T-cell (primary cell): ENCODE results near the gene KLRC3. TPM values are rescaled to one million over a fixed set of nuclear protein-coding genes. Genes with fewer than 3 reads are reported as not detected.
"Not testable (repeated sequence)": the region's sequence is repeated elsewhere in the genome, so short reads cannot be mapped to it uniquely, and the experiment has no call there.

Experiments used
- ATAC-seq, 4 experiments: fragments of 200-7000 bp in 3 of 4; fragments of 150-1000 bp in 1 of 4; cut with Tn5 transposase; replicated peaks in 1 of 4; 1 replicate in 3 of 4; 2 replicates in 1 of 4; pipeline ENCODE4 v1.10.0; 2021; ENCODE audit warnings: moderate library complexity in 3 of 4, mild to moderate bottlenecking in 2 of 4, moderate number of reproducible peaks in 1 of 4
- CTCF ChIA-PET, 2 donors: fragments of 300-600 bp; sonication (Branson Sonifier 250); formaldehyde crosslinking; loops; one replicate each; lab custom pipeline; 2022; ENCODE audit warnings: antibody characterized with exemption in 2 of 2; lab: Charles Lee
- POLR2A ChIA-PET, 2 donors: fragments of 300-600 bp; sonication (Branson Sonifier 250); formaldehyde crosslinking; loops; one replicate each; lab custom pipeline; 2022; ENCODE audit warnings: antibody characterized with exemption in 2 of 2; lab: Charles Lee
- DNase-seq, 35 experiments: peaks; one replicate each; pipeline versions ENCODE4 v3.0.0 to v3.0.0-alpha.2; 2013 to 2023
- H3K27ac ChIP-seq: one replicate; pipeline ENCODE4 v1.5.1; 2013; ENCODE audit warnings: low read length
- H3K27me3 ChIP-seq, 2 experiments: replicated peaks in 1 of 2; 1 replicate in 1 of 2; 2 replicates in 1 of 2; pipeline versions ENCODE4 v1.6.1 to v1.7.0; 2013; ENCODE audit warnings: low read length in 1 of 2, mixed read lengths in 1 of 2; ENCODE audit not compliant: control insufficient read depth in 2 of 2, insufficient read depth in 2 of 2; ENCODE audit errors: extremely low read depth in 1 of 2
- H3K36me3 ChIP-seq, 2 donors: 1 replicate in 1 of 2; 2 replicates in 1 of 2; pipeline versions ENCODE4 v1.6.1 to v1.7.0; 2013; ENCODE audit warnings: low read length in 1 of 2; ENCODE audit not compliant: control insufficient read depth in 2 of 2, insufficient read depth in 1 of 2; ENCODE audit errors: extremely low read depth in 1 of 2
- H3K4me1 ChIP-seq, 2 experiments: 1 replicate in 1 of 2; 2 replicates in 1 of 2; pipeline versions ENCODE4 v1.6.1 to v1.7.0; 2013; ENCODE audit warnings: low read length in 2 of 2, mixed read lengths in 1 of 2; ENCODE audit not compliant: insufficient read depth in 2 of 2, control insufficient read depth in 1 of 2; ENCODE audit errors: extremely low read depth in 1 of 2
- H3K4me3 ChIP-seq, 2 donors: 1 replicate in 1 of 2; 2 replicates in 1 of 2; pipeline versions ENCODE4 v1.5.1 to v1.7.0; 2013; ENCODE audit warnings: mild to moderate bottlenecking in 2 of 2, low read length in 1 of 2, moderate library complexity in 1 of 2; ENCODE audit not compliant: control insufficient read depth in 1 of 2; ENCODE audit errors: extremely low read depth in 1 of 2
- H3K9me3 ChIP-seq: 2 replicates; pipeline ENCODE4 v1.7.0; 2013
- H3K27ac Mint-ChIP-seq, 2 donors: one replicate each; pipeline ENCODE4 v1.8.0; 2020 to 2021; ENCODE audit warnings: mild to moderate bottlenecking in 2 of 2, mixed read lengths in 2 of 2
- H3K27me3 Mint-ChIP-seq, 2 donors: one replicate each; pipeline ENCODE4 v1.8.0; 2021 to 2022; ENCODE audit warnings: mixed read lengths in 2 of 2
- H3K36me3 Mint-ChIP-seq: one replicate; pipeline ENCODE4 v1.8.0; 2021; ENCODE audit warnings: mixed read lengths
- H3K4me1 Mint-ChIP-seq, 3 donors: one replicate each; pipeline ENCODE4 v1.8.0; 2020 to 2022; ENCODE audit warnings: mixed read lengths in 3 of 3, mild to moderate bottlenecking in 1 of 3
- H3K4me3 Mint-ChIP-seq, 3 donors: one replicate each; pipeline ENCODE4 v1.8.0; 2020 to 2022; ENCODE audit warnings: mild to moderate bottlenecking in 3 of 3, mixed read lengths in 3 of 3, moderate library complexity in 3 of 3
- H3K9me3 Mint-ChIP-seq, 3 donors: one replicate each; pipeline ENCODE4 v1.8.0; 2020 to 2022; ENCODE audit warnings: mixed read lengths in 3 of 3
- WGBS: methylation state at CpG from one replicate; pipeline ENCODE4 v1.1.5; 2013; ENCODE audit warnings: missing lambda C conversion rate; ENCODE audit not compliant: insufficient coverage; 5-methylcytosine and 5-hydroxymethylcytosine counted together
- total RNA-seq, 35 experiments: library from RNA in 6 of 35; stranded (reverse) in 6 of 35; fragments of 120-200 nt in 1 of 35; gene quantifications; one replicate each; pipeline versions ENCODE4 v1.2.1 to v1.2.4 and lab custom pipeline; 2013 to 2026

KLRC3 gene
- total RNA-seq, 5 donors from 2014 or later (not counting 1 experiment from before 2014, with no cell fraction given): 1.3 to 9.9 (median 1.6) TPM

DNA sequence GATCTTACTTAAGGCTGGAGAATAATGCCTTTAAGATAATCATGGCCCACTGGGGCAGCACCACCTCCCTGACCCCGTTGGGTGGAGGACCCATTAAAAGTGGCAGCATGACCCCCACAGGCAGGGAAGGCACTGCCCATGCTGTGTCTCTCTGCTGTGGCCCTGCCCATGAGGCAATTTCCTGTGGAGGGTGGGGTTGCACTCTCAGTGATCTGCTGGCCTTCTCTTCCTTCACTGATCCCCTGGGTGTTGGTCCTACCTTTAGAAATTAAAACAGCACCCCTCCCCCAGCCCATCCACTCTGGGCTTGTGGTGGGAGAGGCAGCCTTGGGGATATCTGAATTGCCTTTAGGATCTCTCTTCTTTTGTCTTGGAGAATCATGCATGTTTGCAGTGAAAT lies 47.8 kb downstream of the KLRC3 start:
- H3K36me3 ChIP-seq: peaks cover 0 to 25% of the 10 kb centered on the region in 2 donors
- CTCF ChIA-PET: interaction anchor here in 1 of 2 donors (0.8 kb wide), 1 partner anchor 723 kb away, joined by 3 read pairs; no protein-coding TSS in a partner anchor
- H3K9me3 ChIP-seq: no peaks in the 10 kb centered on the region
- no peaks in the 10 kb centered on the region for H3K27me3 ChIP-seq
- H3K4me1 ChIP-seq: peaks cover 14 to 28% of the 10 kb centered on the region in 2 experiments
- H3K27ac ChIP-seq: no peak overlapping the region
- Mint-ChIP-seq H3K4me3 (peak overlapping the region in 1 of 3 donors; percentile 9), H3K4me1 (peaks cover 46 to 62% (median 50%) of the 10 kb centered on the region in 3 donors), H3K27me3 (no peaks in the 10 kb centered on the region), H3K36me3 (peaks cover 20% of the 10 kb centered on the region), H3K9me3 (peaks cover 0 to 5% (median 0%) of the 10 kb centered on the region in 3 donors), H3K27ac (peak overlapping the region; percentile 2 to 24)
- WGBS: 43% methylated on average over 1 of the region's 1 CpG
- DNase-seq (no peak), ATAC-seq (peak; percentile 44 to 64 (median 52))
- H3K4me3 ChIP-seq: no peak overlapping the region
- POLR2A ChIA-PET: no interaction called here

DNA sequence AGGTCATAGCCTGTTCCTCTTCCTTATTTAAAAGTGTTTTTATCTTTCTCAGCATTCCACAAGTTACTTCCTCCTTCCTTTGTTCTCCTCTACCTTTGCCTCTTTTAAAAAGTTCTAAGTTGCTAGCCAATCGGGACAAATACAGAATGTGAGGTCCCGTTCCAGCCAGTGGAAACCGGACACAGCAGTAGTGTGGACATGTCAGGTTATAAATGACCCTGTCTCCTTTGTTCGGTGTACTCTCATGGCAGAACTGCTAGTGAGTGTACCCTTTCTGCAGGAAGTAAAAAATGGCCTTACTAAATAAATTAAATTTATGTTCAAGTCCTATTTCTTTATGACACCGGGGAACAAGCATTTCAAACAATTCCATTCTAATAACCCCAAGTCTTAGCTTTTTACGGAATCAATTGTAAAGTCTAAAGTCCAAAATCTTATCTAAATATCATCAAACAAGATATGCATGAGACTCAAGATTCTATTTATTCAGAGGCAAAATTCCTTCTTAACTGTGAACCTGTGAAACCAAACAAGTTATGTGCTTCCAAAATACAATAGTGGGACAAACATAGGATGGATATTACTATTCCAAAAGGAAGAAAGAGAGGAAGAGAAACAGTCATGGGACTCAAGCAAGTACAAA lies 48.4 kb downstream of the KLRC3 start:
- no CpG with 5 or more reads among the region's 6 CpGs for WGBS
- H3K4me3 ChIP-seq, H3K27me3 ChIP-seq, H3K9me3 Mint-ChIP-seq, H3K27me3 Mint-ChIP-seq, H3K27ac ChIP-seq, CTCF ChIA-PET, H3K9me3 ChIP-seq, ATAC-seq, DNase-seq: not testable (repeated sequence)
- Mint-ChIP-seq H3K4me3 (peak overlapping the region in 2 of 3 donors; percentile 3 to 41), H3K4me1 (peaks cover 48 to 59% (median 52%) of the 10 kb centered on the region in 3 donors), H3K27ac (peak overlapping the region; percentile 71 to 72), H3K36me3 (peaks cover 20% of the 10 kb centered on the region)
- POLR2A ChIA-PET: interaction anchor here in 1 of 2 donors (0.6 kb wide), 1 partner anchor 617 kb away, joined by 3 read pairs; no protein-coding TSS in a partner anchor
- Histone ChIP-seq H3K36me3 (peaks cover 0 to 28% of the 10 kb centered on the region in 2 donors), H3K4me1 (peaks cover 14 to 30% of the 10 kb centered on the region in 2 experiments)

DNA sequence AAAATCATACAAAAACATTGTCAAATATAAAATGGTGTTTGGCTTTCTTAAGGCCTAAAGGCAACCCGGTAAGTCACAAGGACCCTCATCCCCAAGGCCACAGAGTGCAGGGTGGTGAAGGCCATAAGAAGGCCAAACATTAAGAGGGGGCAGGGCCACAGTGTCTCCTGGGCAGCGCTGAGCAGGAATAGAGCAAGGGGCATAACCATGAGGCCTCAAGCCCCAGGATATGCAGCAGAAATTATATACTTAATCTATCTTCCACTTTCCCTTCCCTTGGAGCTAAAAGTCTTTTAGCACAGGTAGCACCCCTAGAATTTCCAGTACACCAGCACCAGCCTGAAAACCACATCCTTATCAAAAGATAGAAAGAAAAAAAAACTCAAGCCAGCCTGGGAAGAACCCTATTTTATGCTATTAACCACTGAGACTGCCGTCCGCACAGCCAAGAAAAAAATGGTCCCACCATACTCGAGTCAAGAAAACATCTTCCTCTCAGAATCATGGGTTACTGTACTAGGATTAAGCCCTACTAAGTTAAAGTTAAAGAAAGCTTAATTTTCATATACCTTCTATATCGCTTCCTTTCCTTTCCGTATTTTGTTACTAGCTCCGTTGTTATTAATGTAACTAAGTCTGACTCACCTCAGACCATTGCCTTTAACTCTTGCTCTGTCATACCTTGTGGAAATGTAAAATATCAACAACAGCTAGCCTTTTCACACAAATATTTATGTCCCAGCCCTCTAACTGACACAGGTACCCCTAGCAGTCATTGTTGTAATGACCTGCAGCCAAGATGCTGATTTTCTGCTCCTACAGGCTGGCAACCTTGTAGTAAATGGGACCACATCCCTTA lies 50.6 kb downstream of the KLRC3 start:
- DNase-seq (peak in 2 of 35 experiments; percentile 16 to 50), ATAC-seq (no peak)
- Histone ChIP-seq H3K27me3 (no peaks in the 10 kb centered on the region), H3K4me1 (peaks cover 27 to 46% of the 10 kb centered on the region in 2 experiments), H3K27ac (peak overlapping the region; percentile 48), H3K9me3 (no peaks in the 10 kb centered on the region), H3K4me3 (no peak overlapping the region), H3K36me3 (peaks cover 0 to 19% of the 10 kb centered on the region in 2 donors)
- Mint-ChIP-seq H3K27ac (peak overlapping the region; percentile 88), H3K9me3 (peaks cover 0 to 5% (median 0%) of the 10 kb centered on the region in 3 donors), H3K4me3 (peak overlapping the region; percentile 36 to 51 (median 42)), H3K27me3 (no peaks in the 10 kb centered on the region), H3K4me1 (peaks cover 52 to 53% (median 52%) of the 10 kb centered on the region in 3 donors), H3K36me3 (peaks cover 15% of the 10 kb centered on the region)
- 61% methylated on average over 2 of the region's 8 CpGs for WGBS
- CTCF ChIA-PET: no interaction called here
- POLR2A ChIA-PET: interaction anchor here in 1 of 2 donors (0.7 kb wide), 1 partner anchor 156 kb away, joined by 3 read pairs; no protein-coding TSS in a partner anchor

DNA sequence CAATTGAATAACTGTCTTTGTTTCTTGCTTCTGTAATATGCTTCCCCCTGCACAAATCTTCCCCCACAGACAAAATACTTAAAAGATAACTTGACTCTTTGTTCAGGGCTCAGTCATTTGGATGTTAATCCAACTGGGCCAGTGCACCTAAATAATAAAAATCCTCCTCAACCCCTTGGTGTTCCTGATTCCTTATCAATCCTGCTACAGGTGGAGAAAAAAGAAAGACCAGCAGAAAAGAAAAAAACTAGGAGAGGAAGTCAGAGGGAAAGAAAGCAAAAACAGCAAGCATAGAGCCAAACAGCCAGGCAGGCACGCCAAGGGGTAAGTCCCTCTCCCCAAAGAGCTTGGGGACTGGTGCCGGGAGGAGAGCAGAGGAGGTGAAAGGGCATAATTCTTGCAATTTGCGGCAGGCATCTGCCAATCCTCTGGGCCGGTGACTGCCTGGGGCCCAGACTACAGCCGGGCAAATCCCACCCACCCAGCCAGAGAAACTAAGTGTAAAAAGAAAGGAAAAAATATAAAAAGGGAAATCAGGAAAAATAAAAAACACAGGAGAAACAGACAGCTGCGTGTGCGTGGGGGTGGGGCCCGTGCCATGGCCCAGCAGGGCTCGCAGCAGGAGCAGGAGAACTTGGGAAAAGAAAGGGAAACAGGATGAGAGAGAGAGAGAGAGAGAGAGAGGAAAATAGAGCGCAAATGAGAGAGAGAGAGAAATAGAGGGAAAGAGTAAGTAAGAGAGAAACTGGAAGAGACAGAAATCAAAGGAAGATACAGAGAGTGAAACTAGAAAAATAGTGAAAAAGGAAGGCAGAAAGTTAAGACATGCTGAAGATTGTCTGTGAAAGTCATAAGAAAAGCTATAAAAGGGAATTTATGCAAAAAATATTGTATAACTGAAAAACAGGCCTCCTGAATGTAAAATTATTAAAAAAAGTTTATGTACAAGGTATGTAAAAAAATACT lies 51.9 kb downstream of the KLRC3 start:
- POLR2A ChIA-PET: no interaction called here
- DNase-seq (no peak), ATAC-seq (no peak)
- Mint-ChIP-seq H3K4me1 (peaks cover 45 to 53% (median 48%) of the 10 kb centered on the region in 3 donors), H3K36me3 (peaks cover 15% of the 10 kb centered on the region), H3K9me3 (peaks cover 0 to 5% (median 0%) of the 10 kb centered on the region in 3 donors), H3K27ac (peak overlapping the region; percentile 78 to 85), H3K27me3 (no peaks in the 10 kb centered on the region), H3K4me3 (peak overlapping the region; percentile 10 to 49 (median 22))
- CTCF ChIA-PET: no interaction called here
- Histone ChIP-seq H3K36me3 (peaks cover 0 to 17% of the 10 kb centered on the region in 2 donors), H3K27ac (peak overlapping the region; percentile 25), H3K27me3 (no peaks in the 10 kb centered on the region), H3K4me1 (peaks cover 29 to 50% of the 10 kb centered on the region in 2 experiments), H3K4me3 (no peak overlapping the region), H3K9me3 (no peaks in the 10 kb centered on the region)
- 94% methylated on average over 5 of the region's 10 CpGs for WGBS

DNA sequence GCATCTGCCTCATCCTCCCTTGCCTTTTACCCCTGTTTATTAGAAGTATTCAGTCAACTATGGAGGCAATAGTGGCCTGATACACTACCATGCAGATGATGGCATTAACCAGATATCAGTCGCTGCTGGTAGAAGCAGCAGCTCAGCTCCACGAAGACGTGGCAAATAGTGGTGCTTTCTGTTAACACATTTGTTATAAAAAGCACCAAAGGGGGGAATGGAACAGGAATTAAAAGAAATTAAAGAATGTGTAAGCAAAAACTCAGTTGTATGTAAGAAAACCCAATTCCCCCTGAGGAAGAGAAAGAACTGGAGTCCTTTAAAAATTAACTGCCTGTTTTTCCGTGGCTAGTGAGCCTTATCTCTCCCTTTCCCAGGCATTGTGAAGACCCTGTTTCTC lies 52.7 kb downstream of the KLRC3 start:
- Histone ChIP-seq H3K27ac (peak overlapping the region; percentile 2), H3K36me3 (peaks cover 0 to 12% of the 10 kb centered on the region in 2 donors), H3K4me1 (peaks cover 25 to 53% of the 10 kb centered on the region in 2 experiments)
- CTCF ChIA-PET: interaction anchor here (0.9 to 1.8 kb wide), 4 partner anchors 11 to 195 kb away, joined by 3 to 10 read pairs (median 3); no protein-coding TSS in a partner anchor
- not testable (repeated sequence) for H3K27me3 Mint-ChIP-seq, H3K27me3 ChIP-seq, ATAC-seq, H3K4me3 ChIP-seq, H3K9me3 Mint-ChIP-seq, DNase-seq, H3K9me3 ChIP-seq
- peaks cover 15% of the 10 kb centered on the region for H3K36me3 Mint-ChIP-seq
- H3K4me1 Mint-ChIP-seq: peaks cover 43 to 50% (median 44%) of the 10 kb centered on the region in 3 donors
- H3K27ac Mint-ChIP-seq: peak overlapping the region; percentile 78 to 85
- POLR2A ChIA-PET: interaction anchor here in 1 of 2 donors (0.6 kb wide), 1 partner anchor 614 kb away, joined by 5 read pairs; no protein-coding TSS in a partner anchor
- WGBS: no CpG with 5 or more reads among the region's 4 CpGs
- peak overlapping the region in 1 of 3 donors; percentile 49 for H3K4me3 Mint-ChIP-seq
